HL-60 (cell line): ENCODE data around the gene PARL.

Experiments used
- CTCF ChIP-seq: IDR thresholded peaks from one replicate; pipeline ENCODE4 v1.5.1; 2011; ENCODE audit warnings: low read length, control low read depth, inconsistent platforms; ENCODE audit not compliant: insufficient read depth
- GABPA ChIP-seq: IDR thresholded peaks from 2 replicates; pipeline ENCODE4 v1.6.1; 2012; ENCODE audit warnings: low read depth
- POLR2AphosphoS5 ChIP-seq: IDR thresholded peaks from 2 replicates; pipeline ENCODE4 v1.6.1; 2012; ENCODE audit warnings: low read depth
- REST ChIP-seq: IDR thresholded peaks from 2 replicates; pipeline ENCODE4 v1.6.1; 2012; ENCODE audit warnings: low read depth; ENCODE audit not compliant: insufficient replicate concordance
- SPI1 ChIP-seq: IDR thresholded peaks from 2 replicates; pipeline ENCODE4 v1.6.1; 2012; ENCODE audit warnings: low read depth, mild to moderate bottlenecking, borderline replicate concordance

DNA sequence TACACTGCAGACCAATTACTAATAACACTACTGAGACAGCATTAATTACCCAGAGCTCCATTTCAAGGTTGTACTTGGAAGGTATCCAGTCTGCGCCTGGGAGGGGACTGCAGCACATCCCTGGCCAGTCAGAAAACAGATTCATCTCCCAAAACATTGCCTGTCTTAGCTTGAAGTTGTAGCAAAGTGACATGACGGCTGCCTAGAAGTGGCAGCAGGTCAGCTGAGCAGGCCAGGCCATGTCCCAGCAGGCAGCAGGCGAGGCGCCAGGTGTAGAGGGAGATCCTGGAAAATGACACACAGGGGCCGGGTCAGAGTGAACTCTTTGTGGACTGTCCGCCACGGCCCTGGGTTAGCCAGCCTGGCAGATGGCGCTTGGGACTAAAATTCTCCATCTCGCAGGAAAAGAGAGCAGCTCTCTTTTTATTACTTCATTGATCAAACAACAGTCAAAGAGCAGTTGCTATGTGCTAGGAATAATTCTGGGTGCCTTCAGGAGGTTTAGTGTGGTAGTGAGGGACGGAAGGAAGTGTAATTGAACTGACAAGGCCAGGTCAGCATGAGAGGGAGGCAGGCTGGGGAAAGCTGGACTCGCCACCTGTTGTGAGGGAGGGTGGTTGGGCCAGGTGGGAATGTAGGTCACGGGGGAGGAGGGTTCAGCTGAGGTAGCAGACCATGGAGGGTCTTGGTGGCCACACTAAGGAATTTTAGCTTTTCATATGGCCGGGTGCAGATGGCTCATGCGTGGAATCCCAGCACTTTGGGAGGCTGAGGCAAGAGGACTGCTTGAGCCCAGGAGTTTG is 58.0 kb downstream of the PARL start:
- TF ChIP-seq CTCF (no peak), REST (no peak), SPI1 (no peak), POLR2AphosphoS5 (no peak), GABPA (no peak)
